SK-N-SH treated with all-trans-retinoic acid at 6 μM for 48 hours (cell line): ENCODE data around the gene RBM38.

Source experiments
- ATAC-seq: fragments of 200-7000 bp; cut with Tn5 transposase; 3 replicates; pipeline ENCODE4 v1.9.1; 2020; ENCODE audit warnings: mild to moderate bottlenecking, moderate library complexity
- ARNTL ChIP-seq: fragments of 450-650 bp; formaldehyde crosslinking; IDR thresholded peaks from 2 replicates; pipeline ENCODE4 v1.5.0; 2020; ENCODE audit warnings: low read depth, mild to moderate bottlenecking, moderate library complexity, borderline replicate concordance
- BACH2 ChIP-seq: fragments of 250-450 bp; sonication (Bioruptor Pico); IDR thresholded peaks from 2 replicates; pipeline ENCODE4 v1.9.0; 2021; ENCODE audit warnings: mild to moderate bottlenecking, borderline replicate concordance
- CREB5 ChIP-seq: fragments of 250-450 bp; sonication (Bioruptor Pico); IDR thresholded peaks from 2 replicates; pipeline ENCODE4 v1.5.1; 2020; ENCODE audit warnings: low read depth, mild to moderate bottlenecking, moderate library complexity
- CSDC2 ChIP-seq: fragments of 250-450 bp; sonication (Bioruptor Pico); IDR thresholded peaks from 2 replicates; pipeline ENCODE4 v1.5.0; 2020; ENCODE audit warnings: mild to moderate bottlenecking, moderate library complexity
- CSRNP3 ChIP-seq: fragments of 250-450 bp; sonication (Bioruptor Pico); IDR thresholded peaks from 2 replicates; pipeline ENCODE4 v1.5.1; 2021; ENCODE audit warnings: mild to moderate bottlenecking, moderate library complexity
- ESRRG ChIP-seq: fragments of 250-450 bp; sonication (Bioruptor Pico); IDR thresholded peaks from 2 replicates; pipeline ENCODE4 v1.6.1; 2021; ENCODE audit warnings: mild to moderate bottlenecking
- GLIS3 ChIP-seq: fragments of 250-450 bp; sonication (Bioruptor Pico); IDR thresholded peaks from 2 replicates; pipeline ENCODE4 v1.5.0; 2020; ENCODE audit warnings: mild to moderate bottlenecking, moderate library complexity
- ISL1 ChIP-seq: fragments of 250-450 bp; sonication (Bioruptor Pico); IDR thresholded peaks from 2 replicates; pipeline ENCODE4 v2.1.2; 2022; ENCODE audit warnings: mild to moderate bottlenecking, moderate library complexity
- PATZ1 ChIP-seq: fragments of 250-450 bp; sonication (Bioruptor Pico); IDR thresholded peaks from 2 replicates; pipeline ENCODE4 v1.8.0; 2020; ENCODE audit warnings: mild to moderate bottlenecking, moderate library complexity, borderline replicate concordance
- POU6F1 ChIP-seq: fragments of 250-450 bp; sonication (Bioruptor Pico); IDR thresholded peaks from 2 replicates; pipeline ENCODE4 v1.8.0; 2021; ENCODE audit warnings: low read depth, mild to moderate bottlenecking, moderate library complexity, borderline replicate concordance
- PPARA ChIP-seq: fragments of 250-450 bp; sonication (Bioruptor Pico); IDR thresholded peaks from 2 replicates; pipeline ENCODE4 v1.5.0; 2020; ENCODE audit warnings: mild to moderate bottlenecking, borderline replicate concordance
- RARB ChIP-seq: fragments of 250-450 bp; sonication (Bioruptor Pico); IDR thresholded peaks from 2 replicates; pipeline ENCODE4 v1.8.0; 2021; ENCODE audit warnings: mild to moderate bottlenecking, moderate library complexity
- SNAI2 ChIP-seq: fragments of 250-450 bp; sonication (Bioruptor Pico); IDR thresholded peaks from 2 replicates; pipeline ENCODE4 v1.5.0; 2020; ENCODE audit warnings: mild to moderate bottlenecking, moderate library complexity
- TCF4 ChIP-seq: fragments of 250-450 bp; sonication (Bioruptor Pico); IDR thresholded peaks from 2 replicates; pipeline ENCODE4 v1.8.0; 2021; ENCODE audit warnings: mild to moderate bottlenecking, moderate library complexity, borderline replicate concordance
- TOX ChIP-seq: fragments of 250-450 bp; sonication (Bioruptor Pico); IDR thresholded peaks from 2 replicates; pipeline ENCODE4 v1.8.0; 2021; ENCODE audit warnings: mild to moderate bottlenecking, moderate library complexity, borderline replicate concordance
- ZC3H10 ChIP-seq: fragments of 250-450 bp; sonication (Bioruptor Pico); IDR thresholded peaks from 2 replicates; pipeline ENCODE4 v1.5.1; 2021; ENCODE audit warnings: mild to moderate bottlenecking, moderate library complexity
- ZFP3 ChIP-seq: fragments of 250-450 bp; sonication (Bioruptor Pico); IDR thresholded peaks from 2 replicates; pipeline ENCODE4 v1.5.0; 2020; ENCODE audit warnings: mild to moderate bottlenecking, moderate library complexity
- ZFP30 ChIP-seq: fragments of 450-650 bp; formaldehyde crosslinking; IDR thresholded peaks from 2 replicates; pipeline ENCODE4 v1.5.0; 2022; ENCODE audit warnings: mild to moderate bottlenecking, moderate library complexity
- ZNF565 ChIP-seq: fragments of 450-650 bp; formaldehyde crosslinking; conservative IDR thresholded peaks from 2 replicates; pipeline ENCODE4 v1.5.0; 2020; ENCODE audit warnings: low read depth, mild to moderate bottlenecking, moderate library complexity
- ZNF70 ChIP-seq: fragments of 450-650 bp; formaldehyde crosslinking; IDR thresholded peaks from 2 replicates; pipeline ENCODE4 v1.5.0; 2020; ENCODE audit warnings: mild to moderate bottlenecking, moderate library complexity
- ZNF8 ChIP-seq: fragments of 450-650 bp; formaldehyde crosslinking; IDR thresholded peaks from 2 replicates; pipeline ENCODE4 v1.5.0; 2020; ENCODE audit warnings: mild to moderate bottlenecking, moderate library complexity

Gene RBM38

GRCh38 chr20:57411406-57412283 lies 20.4 kb downstream of the RBM38 start:
- ATAC-seq, result no peak
- no peak for TF ChIP-seq CREB5 (CRISPR knock-in tag)
- TF ChIP-seq PPARA (CRISPR knock-in tag), result no peak
- TF ChIP-seq GLIS3, result no peak

GRCh38 chr20:57412347-57413029 lies 21.3 kb downstream of the RBM38 start:
- TF ChIP-seq ZFP30 (CRISPR knock-in tag) (no peak), ESRRG (CRISPR knock-in tag) (no peak), ARNTL (no peak), TCF4 (CRISPR knock-in tag) (no peak)
- TF ChIP-seq, all 23 proteins: peak for 0
- ATAC-seq, result no peak

GRCh38 chr20:57413986-57414385 lies 22.8 kb downstream of the RBM38 start:
- no peak for TF ChIP-seq GLIS3
- TF ChIP-seq CSDC2, result no peak
- no peak for TF ChIP-seq BACH2 (CRISPR knock-in tag)
- TF ChIP-seq ZC3H10, result no peak
- TF ChIP-seq ZFP30 (CRISPR knock-in tag), result no peak
- no peak for TF ChIP-seq POU6F1 (CRISPR knock-in tag)
- no peak for TF ChIP-seq TCF4 (CRISPR knock-in tag)
- no peak for TF ChIP-seq SNAI2 (CRISPR knock-in tag)
- TF ChIP-seq ESRRG (CRISPR knock-in tag), result no peak
- TF ChIP-seq, all 23 proteins: peak for 0
- ATAC-seq, result no peak

- ATAC-seq, result no peak
- TF ChIP-seq PATZ1 (CRISPR knock-in tag) (no peak), ZNF565 (CRISPR knock-in tag) (no peak), TCF4 (CRISPR knock-in tag) (no peak), TOX (CRISPR knock-in tag) (no peak), ARNTL (no peak), CSRNP3 (CRISPR knock-in tag) (no peak), ISL1 (CRISPR knock-in tag) (no peak), RARB (CRISPR knock-in tag) (no peak), ZFP3 (CRISPR knock-in tag) (no peak), CREB5 (CRISPR knock-in tag) (no peak), ZNF70 (no peak), ZNF8 (CRISPR knock-in tag) (no peak), BACH2 (CRISPR knock-in tag) (no peak), POU6F1 (CRISPR knock-in tag) (no peak), ZFP30 (CRISPR knock-in tag) (no peak)
Measured at GRCh38 chr20:57414867-57415592, 23.8 kb downstream of the RBM38 start.
